ENCODE results near the gene GLUD1.
"Not testable (repeated sequence)": the region's sequence is repeated elsewhere in the genome, so short reads cannot be mapped to it uniquely, and the experiment has no call there.

GLUD1 gene
- long read RNA-seq, transcript GLUD1-201 (13 exons, 3,039 nt) = major isoform, 195 of 242 reads
- long read RNA-seq, partial matches to known transcripts = 15 of 242 reads
- long read RNA-seq, other reads (novel, unspliced or antisense) = 32 of 242 reads

- Histone ChIP-seq H3K27me3 (ENCODE audit: insufficient read depth, poor library complexity, severe bottlenecking) (no peaks in the 10 kb centered on the region), H3K4me3 (replicated peaks; ENCODE audit: insufficient read depth, low read length) (peak within 1 kb of the TSS; percentile 80), H3K27ac (replicated peaks) (peak within 1 kb of the TSS; percentile 95)
- DNase-seq (ENCODE audit: low read depth in 1 of 2, low spot score in 1 of 2) = peak; percentile 84 to 94
- TF ChIP-seq POLR2AphosphoS5 (IDR thresholded peaks at IDR 0.05; ENCODE audit: low read depth) (peak; percentile 59; the same call in 1 of the 2 replicates), CTCF (IDR thresholded peaks at IDR 0.05; ENCODE audit: insufficient read depth, low read length) (no peak)
These were observed at the start of gene GLUD1, which contains the start of gene SHLD2 for GRCh38 chr10:87094373-87095235. Gene GLUD1, minus strand, starts transcription at chr10:87094843. Its CDS starts 74 bp downstream, at chr10:87094769. Gene SHLD2, plus strand, starts transcription at chr10:87095206. Its CDS starts 56,149 bp downstream, at chr10:87151355.

- H3K4me3 ChIP-seq (replicated peaks; ENCODE audit: insufficient read depth, low read length); H3K27ac ChIP-seq (replicated peaks); DNase-seq (ENCODE audit: low read depth in 1 of 2, low spot score in 1 of 2); H3K27me3 ChIP-seq (ENCODE audit: insufficient read depth, poor library complexity, severe bottlenecking): not testable (repeated sequence)
These were observed 48.4 kb upstream of the GLUD1 start for GRCh38 chr10:87143109-87143418.

GRCh38 chr10:87142230-87143108 is 47.8 kb upstream of the GLUD1 start:
- DNase-seq (ENCODE audit: low read depth in 1 of 2, low spot score in 1 of 2); H3K27ac ChIP-seq (replicated peaks); H3K27me3 ChIP-seq (ENCODE audit: insufficient read depth, poor library complexity, severe bottlenecking); H3K4me3 ChIP-seq (replicated peaks; ENCODE audit: insufficient read depth, low read length): not testable (repeated sequence)

GRCh38 chr10:87137478-87137877 is 42.8 kb upstream of the GLUD1 start:
- not testable (repeated sequence) for DNase-seq (ENCODE audit: low read depth in 1 of 2, low spot score in 1 of 2); H3K27ac ChIP-seq (replicated peaks); H3K4me3 ChIP-seq (replicated peaks; ENCODE audit: insufficient read depth, low read length); H3K27me3 ChIP-seq (ENCODE audit: insufficient read depth, poor library complexity, severe bottlenecking)

- H3K27me3 ChIP-seq (ENCODE audit: insufficient read depth, poor library complexity, severe bottlenecking); DNase-seq (ENCODE audit: low read depth in 1 of 2, low spot score in 1 of 2); H3K4me3 ChIP-seq (replicated peaks; ENCODE audit: insufficient read depth, low read length); H3K27ac ChIP-seq (replicated peaks): not testable (repeated sequence)
These were observed 39.8 kb upstream of the GLUD1 start for GRCh38 chr10:87134440-87134839.

GRCh38 chr10:87133936-87134335 is 39.3 kb upstream of the GLUD1 start:
- H3K4me3 ChIP-seq (replicated peaks; ENCODE audit: insufficient read depth, low read length); DNase-seq (ENCODE audit: low read depth in 1 of 2, low spot score in 1 of 2); H3K27ac ChIP-seq (replicated peaks); H3K27me3 ChIP-seq (ENCODE audit: insufficient read depth, poor library complexity, severe bottlenecking): not testable (repeated sequence)

- H3K27ac ChIP-seq (replicated peaks); H3K27me3 ChIP-seq (ENCODE audit: insufficient read depth, poor library complexity, severe bottlenecking); H3K4me3 ChIP-seq (replicated peaks; ENCODE audit: insufficient read depth, low read length): not testable (repeated sequence)
- peak; percentile 57 to 64 for DNase-seq (ENCODE audit: low read depth in 1 of 2, low spot score in 1 of 2)
These were observed 37.5 kb upstream of the GLUD1 start for GRCh38 chr10:87132176-87132575.

GRCh38 chr10:87127607-87128156 is 33.0 kb upstream of the GLUD1 start:
- not testable (repeated sequence) for H3K27ac ChIP-seq (replicated peaks); H3K27me3 ChIP-seq (ENCODE audit: insufficient read depth, poor library complexity, severe bottlenecking); H3K4me3 ChIP-seq (replicated peaks; ENCODE audit: insufficient read depth, low read length); DNase-seq (ENCODE audit: low read depth in 1 of 2, low spot score in 1 of 2)

GRCh38 chr10:87127048-87127447 is 32.4 kb upstream of the GLUD1 start:
- DNase-seq (ENCODE audit: low read depth in 1 of 2, low spot score in 1 of 2); H3K27me3 ChIP-seq (ENCODE audit: insufficient read depth, poor library complexity, severe bottlenecking); H3K27ac ChIP-seq (replicated peaks); H3K4me3 ChIP-seq (replicated peaks; ENCODE audit: insufficient read depth, low read length): not testable (repeated sequence)

GRCh38 chr10:87123351-87123750 is 28.7 kb upstream of the GLUD1 start:
- H3K27me3 ChIP-seq (ENCODE audit: insufficient read depth, poor library complexity, severe bottlenecking); H3K4me3 ChIP-seq (replicated peaks; ENCODE audit: insufficient read depth, low read length); DNase-seq (ENCODE audit: low read depth in 1 of 2, low spot score in 1 of 2); H3K27ac ChIP-seq (replicated peaks): not testable (repeated sequence)

- H3K4me3 ChIP-seq (replicated peaks; ENCODE audit: insufficient read depth, low read length); H3K27ac ChIP-seq (replicated peaks); DNase-seq (ENCODE audit: low read depth in 1 of 2, low spot score in 1 of 2); H3K27me3 ChIP-seq (ENCODE audit: insufficient read depth, poor library complexity, severe bottlenecking): not testable (repeated sequence)
These were observed 24.4 kb upstream of the GLUD1 start for GRCh38 chr10:87119029-87119428.

GRCh38 chr10:87118122-87118521 is 23.5 kb upstream of the GLUD1 start:
- not testable (repeated sequence) for DNase-seq (ENCODE audit: low read depth in 1 of 2, low spot score in 1 of 2)

More at GRCh38 chr10:87118122-87118521, 23.5 kb upstream of the GLUD1 start:
- not testable (repeated sequence) for H3K27ac ChIP-seq (replicated peaks); H3K27me3 ChIP-seq (ENCODE audit: insufficient read depth, poor library complexity, severe bottlenecking); H3K4me3 ChIP-seq (replicated peaks; ENCODE audit: insufficient read depth, low read length)
